Keratinocyte (primary cell): ENCODE data around the gene PADI6. TPM values are rescaled to one million over a fixed set of nuclear protein-coding genes. Genes with fewer than 3 reads are reported as not detected.

ENCODE experiments used
- DNase-seq: peaks from one replicate; pipeline ENCODE4 v3.0.0-alpha.2; 2011; ENCODE audit warnings: low read depth, missing footprints, low spot score
- FAIRE-seq: peaks from 2 replicates; lab custom pipeline; 2011; peaks lifted over from hg19 to GRCh38; lab: Jason Lieb, UNC
- H2AFZ ChIP-seq: 2 replicates; pipeline ENCODE4 v1.6.0; 2012; ENCODE audit warnings: low read length, control low read depth, inconsistent platforms; ENCODE audit not compliant: control insufficient read depth
- H3K27ac ChIP-seq: 2 replicates; pipeline ENCODE4 v1.5.1; 2011; ENCODE audit warnings: low read length; ENCODE audit not compliant: control insufficient read depth, insufficient read depth
- H3K27me3 ChIP-seq: 3 replicates; pipeline ENCODE4 v1.6.0; 2011; ENCODE audit warnings: low read length; ENCODE audit not compliant: control insufficient read depth, insufficient read depth; ENCODE audit errors: extremely low read depth
- H3K36me3 ChIP-seq, 2 experiments: 2 replicates in 1 of 2; 3 replicates in 1 of 2; pipeline ENCODE4 v1.5.1; 2011; ENCODE audit warnings: low read length in 2 of 2, mild to moderate bottlenecking in 1 of 2; ENCODE audit not compliant: control insufficient read depth in 2 of 2, insufficient read depth in 2 of 2; ENCODE audit errors: extremely low read depth in 1 of 2
- H3K4me1 ChIP-seq: 3 replicates; pipeline ENCODE4 v1.5.1; 2011; ENCODE audit warnings: low read length; ENCODE audit not compliant: control insufficient read depth, insufficient read depth; ENCODE audit errors: extremely low read depth
- H3K4me2 ChIP-seq: 3 replicates; pipeline ENCODE4 v1.6.0; 2011; ENCODE audit warnings: low read depth, low read length; ENCODE audit not compliant: control insufficient read depth, insufficient read depth; ENCODE audit errors: extremely low read depth
- H3K4me3 ChIP-seq, 3 experiments: fragments of 200-600 bp in 1 of 3; sonication (generic) in 1 of 3; 2 replicates in 2 of 3; 3 replicates in 1 of 3; pipeline ENCODE4 v1.5.1; 2011 to 2016; ENCODE audit warnings: low read length in 3 of 3, mild to moderate bottlenecking in 3 of 3, control low read depth in 2 of 3, inconsistent platforms in 1 of 3, low read depth in 1 of 3, mixed read lengths in 1 of 3, mixed run types in 1 of 3, moderate library complexity in 1 of 3; ENCODE audit not compliant: control insufficient read depth in 2 of 3, insufficient read depth in 2 of 3; ENCODE audit errors: extremely low read depth in 1 of 3
- H3K79me2 ChIP-seq: 2 replicates; pipeline ENCODE4 v1.6.0; 2012; ENCODE audit warnings: low read length; ENCODE audit not compliant: control insufficient read depth, insufficient read depth
- H3K9ac ChIP-seq: 3 replicates; pipeline ENCODE4 v1.6.0; 2011; ENCODE audit warnings: low read length; ENCODE audit not compliant: control insufficient read depth, insufficient read depth; ENCODE audit errors: extremely low read depth
- H3K9me1 ChIP-seq: 3 replicates; pipeline ENCODE4 v1.6.0; 2011; ENCODE audit warnings: low read length; ENCODE audit not compliant: control insufficient read depth, insufficient read depth; ENCODE audit errors: extremely low read depth
- H3K9me3 ChIP-seq: 2 replicates; pipeline ENCODE4 v1.5.1; 2012; ENCODE audit warnings: low read depth, low read length; ENCODE audit not compliant: control insufficient read depth
- H4K20me1 ChIP-seq: 3 replicates; pipeline ENCODE4 v1.6.0; 2011; ENCODE audit warnings: low read length; ENCODE audit not compliant: control insufficient read depth, insufficient read depth; ENCODE audit errors: extremely low read depth
- EZH2 ChIP-seq: IDR thresholded peaks from one replicate; pipeline ENCODE4 v1.6.1; 2012; ENCODE audit warnings: inconsistent platforms, mild to moderate bottlenecking, low read length, moderate library complexity
- dilution Hi-C: fragments of 300-500 bp; cut with MboI; formaldehyde crosslinking; loops from one replicate; pipeline ENCODE4 v1.7.0; 2020; ENCODE audit warnings: low sequenced_read_pairs; ENCODE audit not compliant: extremely low pct_ligation_motif_present
- polyA plus RNA-seq, 5 experiments: library from polyadenylated mRNA; depleted of rRNA in 3 of 5; stranded (reverse) in 3 of 5; stranded (forward) in 1 of 5; unstranded in 1 of 5; fragments of >200 nt; gene quantifications; 1 replicate in 1 of 5; 2 replicates in 3 of 5; 3 replicates in 1 of 5; pipeline versions ENCODE4 v1.2.1 to v1.2.3, GENCODE V29; 2011 to 2012; ENCODE audit warnings: missing spikeins in 2 of 5, low read depth in 1 of 5, low replicate concordance in 1 of 5
- TF ChIP-seq, protein P1 (sequence below), 3 experiments: IDR thresholded peaks in 1 of 3; conservative IDR thresholded peaks in 1 of 3; optimal IDR thresholded peaks in 1 of 3; 2 replicates in 2 of 3; 3 replicates in 1 of 3; pipeline versions ENCODE3 to v1.5.1; 2011; ENCODE audit warnings: low read length in 3 of 3, mild to moderate bottlenecking in 3 of 3, moderate library complexity in 2 of 3, control low read depth in 1 of 3, inconsistent platforms in 1 of 3; ENCODE audit not compliant: insufficient read depth in 2 of 3; ENCODE audit errors: extremely low read depth in 1 of 3

Gene PADI6
- polyA plus RNA-seq, 1 donor (not counting 4 experiments of a cell fraction or from before 2014, with no cell fraction given), result not detected

DNA sequence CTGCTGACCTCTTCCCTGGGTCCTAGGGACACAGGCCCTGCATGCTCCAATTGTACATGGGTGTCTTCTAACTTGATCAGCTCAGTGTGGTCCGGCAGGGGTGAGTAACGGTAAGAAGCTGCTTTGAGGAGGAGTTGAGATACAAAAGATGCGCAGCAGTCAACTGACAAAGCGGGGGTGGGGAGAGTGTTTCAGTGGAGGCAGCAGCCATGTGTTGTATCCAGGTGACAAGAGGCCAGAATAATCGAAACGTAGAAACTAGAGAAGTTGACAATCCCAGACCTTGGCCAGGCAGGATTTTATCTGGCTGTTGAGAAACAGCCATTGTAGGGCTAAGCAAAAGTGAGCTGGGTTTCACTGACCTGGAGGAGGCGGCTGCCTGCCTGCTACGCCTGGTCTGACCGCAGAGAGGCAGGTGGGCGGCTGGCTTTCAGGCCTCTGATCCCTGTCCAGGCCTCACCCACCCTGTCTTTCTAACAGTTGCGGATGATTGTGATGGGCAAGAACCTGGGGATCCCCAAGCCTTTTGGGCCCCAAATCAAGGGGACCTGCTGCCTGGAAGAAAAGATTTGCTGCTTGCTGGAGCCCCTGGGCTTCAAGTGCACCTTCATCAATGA lies 28.8 kb downstream of the PADI6 start:
- Histone ChIP-seq H3K79me2 (no peaks in the 10 kb centered on the region), H3K4me1 (peaks cover 11% of the 10 kb centered on the region), H3K36me3 (peaks cover 0 to 3% of the 10 kb centered on the region in 2 experiments), H3K4me3 (no peak overlapping the region), H3K27me3 (no peaks in the 10 kb centered on the region), H3K9ac (no peak overlapping the region), H3K4me2 (no peak overlapping the region), H3K9me1 (no peaks in the 10 kb centered on the region), H4K20me1 (no peaks in the 10 kb centered on the region), H3K27ac (no peak overlapping the region), H2AFZ (no peak overlapping the region), H3K9me3 (no peaks in the 10 kb centered on the region)
- dilution Hi-C loops, result no loop called here
- TF ChIP-seq, protein P1, sequence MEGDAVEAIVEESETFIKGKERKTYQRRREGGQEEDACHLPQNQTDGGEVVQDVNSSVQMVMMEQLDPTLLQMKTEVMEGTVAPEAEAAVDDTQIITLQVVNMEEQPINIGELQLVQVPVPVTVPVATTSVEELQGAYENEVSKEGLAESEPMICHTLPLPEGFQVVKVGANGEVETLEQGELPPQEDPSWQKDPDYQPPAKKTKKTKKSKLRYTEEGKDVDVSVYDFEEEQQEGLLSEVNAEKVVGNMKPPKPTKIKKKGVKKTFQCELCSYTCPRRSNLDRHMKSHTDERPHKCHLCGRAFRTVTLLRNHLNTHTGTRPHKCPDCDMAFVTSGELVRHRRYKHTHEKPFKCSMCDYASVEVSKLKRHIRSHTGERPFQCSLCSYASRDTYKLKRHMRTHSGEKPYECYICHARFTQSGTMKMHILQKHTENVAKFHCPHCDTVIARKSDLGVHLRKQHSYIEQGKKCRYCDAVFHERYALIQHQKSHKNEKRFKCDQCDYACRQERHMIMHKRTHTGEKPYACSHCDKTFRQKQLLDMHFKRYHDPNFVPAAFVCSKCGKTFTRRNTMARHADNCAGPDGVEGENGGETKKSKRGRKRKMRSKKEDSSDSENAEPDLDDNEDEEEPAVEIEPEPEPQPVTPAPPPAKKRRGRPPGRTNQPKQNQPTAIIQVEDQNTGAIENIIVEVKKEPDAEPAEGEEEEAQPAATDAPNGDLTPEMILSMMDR (optimal IDR thresholded peaks at IDR 0.05 in 1 of 3, IDR thresholded peaks at IDR 0.05 in 1 of 3, conservative IDR thresholded peaks at IDR 0.05 in 1 of 3; ENCODE audit: extremely low read depth in 1 of 3, insufficient read depth in 2 of 3, low read length in 3 of 3), result no peak
- TF ChIP-seq EZH2, result no peak
- DNase-seq (no peak), FAIRE-seq (no peak)

DNA sequence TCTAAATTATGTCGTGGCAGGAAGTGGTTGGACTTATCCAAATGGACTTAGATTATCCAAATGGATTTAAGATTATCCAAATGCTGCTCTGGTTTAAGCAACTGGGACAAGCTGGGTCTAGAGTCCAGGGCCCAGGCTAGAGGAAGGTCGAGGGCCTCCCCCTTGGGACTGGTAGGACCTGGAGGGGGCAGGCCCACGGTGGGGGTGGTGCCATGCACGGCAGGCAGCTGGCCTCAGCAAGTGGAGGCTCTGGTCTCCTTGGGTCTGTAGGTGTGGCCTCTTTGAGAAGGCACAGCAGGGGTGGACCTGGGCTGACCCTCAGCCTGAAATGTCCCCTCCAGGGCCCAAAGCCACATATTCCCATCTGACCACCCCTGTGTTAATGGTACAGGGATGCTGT lies 29.8 kb downstream of the PADI6 start:
- Histone ChIP-seq H3K4me3 (no peak overlapping the region), H3K79me2 (no peaks in the 10 kb centered on the region), H2AFZ (no peak overlapping the region), H3K9me3 (no peaks in the 10 kb centered on the region), H3K4me2 (no peak overlapping the region), H3K36me3 (peaks cover 0 to 5% of the 10 kb centered on the region in 2 experiments), H3K4me1 (peaks cover 11% of the 10 kb centered on the region), H3K27ac (no peak overlapping the region), H3K9ac (no peak overlapping the region), H4K20me1 (no peaks in the 10 kb centered on the region), H3K9me1 (no peaks in the 10 kb centered on the region), H3K27me3 (no peaks in the 10 kb centered on the region)
- DNase-seq (no peak), FAIRE-seq (no peak)
- TF ChIP-seq EZH2, result no peak
- TF ChIP-seq, protein P1 (optimal IDR thresholded peaks at IDR 0.05 in 1 of 3, IDR thresholded peaks at IDR 0.05 in 1 of 3, conservative IDR thresholded peaks at IDR 0.05 in 1 of 3; ENCODE audit: extremely low read depth in 1 of 3, insufficient read depth in 2 of 3, low read length in 3 of 3), result no peak
- dilution Hi-C loops, result no loop called here
